ENCODE measurements around the gene ZNF668. TPM values are rescaled to one million over a fixed set of nuclear protein-coding genes. Genes with fewer than 3 reads are reported as not detected.

ZNF668 gene
- total and polyA plus RNA-seq, 2 of the 13 experiments (the other 11 are each of a cell fraction or from before 2014, with no cell fraction given), result 3.8 to 9.8 TPM

GRCh38 chr16:31072540-31073141, 1.4 kb downstream of the ZNF668 start (continued):
- TF ChIP-seq MYPOP (CRISPR knock-in tag; IDR thresholded peaks at IDR 0.05), result 0 out of 2 replicates have a peak, but pooled peaks have one; percentile 23
- TF ChIP-seq CBX1 (IDR thresholded peaks at IDR 0.05; ENCODE audit: low read depth), result no peak
- TF ChIP-seq AGO2 (optimal IDR thresholded peaks at IDR 0.05; ENCODE audit: low read depth, low read length), result no peak
- no peak for TF ChIP-seq HNRNPH1 (optimal IDR thresholded peaks at IDR 0.05; ENCODE audit: low read depth, low read length)
- no peak for TF ChIP-seq ZNF292 (CRISPR knock-in tag; IDR thresholded peaks at IDR 0.05; ENCODE audit: borderline replicate concordance, low read depth)
- TF ChIP-seq ZNF430 (CRISPR knock-in tag; IDR thresholded peaks at IDR 0.05), result peak; percentile 32; the same call in 1 of the 2 replicates
- no peak for TF ChIP-seq ZNF75D (CRISPR knock-in tag; IDR thresholded peaks at IDR 0.05; ENCODE audit: borderline replicate concordance)
- no peak for TF ChIP-seq PAWR (CRISPR knock-in tag; IDR thresholded peaks at IDR 0.05; ENCODE audit: borderline replicate concordance)
- TF ChIP-seq ZNF772 (CRISPR knock-in tag; IDR thresholded peaks at IDR 0.05), result no peak
- no peak for TF ChIP-seq ZNF720 (CRISPR knock-in tag; IDR thresholded peaks at IDR 0.05)
- peak; percentile 56 for TF ChIP-seq ZNF501 (CRISPR knock-in tag; IDR thresholded peaks at IDR 0.05)
- TF ChIP-seq CBX2 (IDR thresholded peaks at IDR 0.05; ENCODE audit: low read depth, low read length), result no peak
- no peak for TF ChIP-seq CBX2 (CRISPR knock-in tag; IDR thresholded peaks at IDR 0.05; ENCODE audit: low read depth)
- TF ChIP-seq, protein P1, sequence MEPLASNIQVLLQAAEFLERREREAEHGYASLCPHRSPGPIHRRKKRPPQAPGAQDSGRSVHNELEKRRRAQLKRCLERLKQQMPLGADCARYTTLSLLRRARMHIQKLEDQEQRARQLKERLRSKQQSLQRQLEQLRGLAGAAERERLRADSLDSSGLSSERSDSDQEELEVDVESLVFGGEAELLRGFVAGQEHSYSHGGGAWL (CRISPR knock-in tag; IDR thresholded peaks at IDR 0.05), result no peak
- 0 out of 2 replicates have a peak, but pooled peaks have one; percentile 18 for TF ChIP-seq TSC22D2 (CRISPR knock-in tag; IDR thresholded peaks at IDR 0.05; ENCODE audit: borderline replicate concordance)
- no peak for TF ChIP-seq TBX3 (IDR thresholded peaks at IDR 0.05; ENCODE audit: borderline replicate concordance)
- no peak for TF ChIP-seq ZNF761 (CRISPR knock-in tag; conservative IDR thresholded peaks at IDR 0.05)
- TF ChIP-seq CREB1 (IDR thresholded peaks at IDR 0.05), result peak; percentile 75
- 0 out of 2 replicates have a peak, but pooled peaks have one; percentile 43 for TF ChIP-seq CREB1 (CRISPR knock-in tag; IDR thresholded peaks at IDR 0.05)
- no peak for TF ChIP-seq CCDC6 (CRISPR knock-in tag; IDR thresholded peaks at IDR 0.05)
- peak; percentile 9; the same call in 1 of the 2 replicates for TF ChIP-seq FOSL2 (CRISPR knock-in tag; IDR thresholded peaks at IDR 0.05)
- peak; percentile 61; the same call in 1 of the 2 replicates for TF ChIP-seq ZFP91 (CRISPR knock-in tag; IDR thresholded peaks at IDR 0.05; ENCODE audit: borderline replicate concordance)
- no peak; the same call in 1 of the 2 replicates for TF ChIP-seq GATAD1 (CRISPR knock-in tag; IDR thresholded peaks at IDR 0.05)
- peak; percentile 52; the same call in 1 of the 2 replicates for TF ChIP-seq THAP9 (CRISPR knock-in tag; IDR thresholded peaks at IDR 0.05; ENCODE audit: borderline replicate concordance)
- no peak for TF ChIP-seq KDM1A (CRISPR knock-in tag; IDR thresholded peaks at IDR 0.05)
- TF ChIP-seq HOXA3 (CRISPR knock-in tag; IDR thresholded peaks at IDR 0.05), result no peak
- no peak for TF ChIP-seq NFIC (IDR thresholded peaks at IDR 0.05; ENCODE audit: low read length)

Measured in HepG2 (cell line).